Measurements from ENCODE around the gene GJC3. TPM values are rescaled to one million over a fixed set of nuclear protein-coding genes. Genes with fewer than 3 reads are reported as not detected.
"Not testable (repeated sequence)": the region's sequence is repeated elsewhere in the genome, so short reads cannot be mapped to it uniquely, and the experiment has no call there.

Gene GJC3
- total RNA-seq, 4 donors from 2014 or later, result not detected

- Histone ChIP-seq H3K36me3 (peaks cover 13 to 58% (median 39%) of the 10 kb centered on the region in 4 donors), H3K4me1 (no peaks in the 10 kb centered on the region), H3K27ac (replicated peaks in 1 of 4) (no peak overlapping the region), H3K4me3 (no peak overlapping the region), H3K9me3 (no peaks in the 10 kb centered on the region), H3K27me3 (no peaks in the 10 kb centered on the region)
- TF ChIP-seq EP300 (IDR thresholded peaks at IDR 0.05), result no peak
- TF ChIP-seq POLR2A (IDR thresholded peaks at IDR 0.05; ENCODE audit: low read depth), result no peak
- no peak for TF ChIP-seq POLR2AphosphoS5 (IDR thresholded peaks at IDR 0.05)
- TF ChIP-seq CTCF (IDR thresholded peaks at IDR 0.05), result no peak
- intact Hi-C loops (cut with DNase I), result no loop called here
- no peak for DNase-seq (ENCODE audit: extremely low spot score)
These were observed 34.7 kb downstream of the GJC3 start for GRCh38 chr7:99894738-99895137.

- intact Hi-C loops (cut with DNase I), result no loop called here
- H3K4me3 ChIP-seq, result no peak overlapping the region
- H3K4me1 ChIP-seq, result no peaks in the 10 kb centered on the region
- H3K27ac ChIP-seq (replicated peaks in 1 of 4), result no peak overlapping the region
- H3K27me3 ChIP-seq, result no peaks in the 10 kb centered on the region
- TF ChIP-seq EP300 (IDR thresholded peaks at IDR 0.05) (no peak), CTCF (IDR thresholded peaks at IDR 0.05) (no peak), POLR2AphosphoS5 (IDR thresholded peaks at IDR 0.05) (no peak)
- no peaks in the 10 kb centered on the region for H3K9me3 ChIP-seq
- H3K36me3 ChIP-seq, result peaks cover 13 to 51% (median 39%) of the 10 kb centered on the region in 4 donors
- no peak for DNase-seq (ENCODE audit: extremely low spot score)
- WGBS, result 86% methylated on average over 5 of the region's 5 CpGs
These were observed 36.1 kb downstream of the GJC3 start for GRCh38 chr7:99893280-99893679.

- H3K4me3 ChIP-seq; intact Hi-C loops (cut with DNase I); H3K4me1 ChIP-seq; H3K27ac ChIP-seq (replicated peaks in 1 of 4); H3K9me3 ChIP-seq; H3K27me3 ChIP-seq; DNase-seq (ENCODE audit: extremely low spot score): not testable (repeated sequence)
- 89% methylated on average over 2 of the region's 2 CpGs for WGBS
- H3K36me3 ChIP-seq, result peaks cover 13 to 43% (median 36%) of the 10 kb centered on the region in 4 donors
These were observed 39.1 kb downstream of the GJC3 start for GRCh38 chr7:99890348-99890747.

GRCh38 chr7:99888366-99888765 lies 41.1 kb downstream of the GJC3 start:
- H3K27ac ChIP-seq (replicated peaks in 1 of 4); DNase-seq (ENCODE audit: extremely low spot score); H3K4me1 ChIP-seq; H3K27me3 ChIP-seq; H3K9me3 ChIP-seq; intact Hi-C loops (cut with DNase I); H3K4me3 ChIP-seq: not testable (repeated sequence)
- H3K36me3 ChIP-seq, result peaks cover 13 to 43% (median 36%) of the 10 kb centered on the region in 4 donors
- WGBS, result no CpG with 5 or more reads among the region's 29 CpGs

GRCh38 chr7:99881370-99881769 lies 48.0 kb downstream of the GJC3 start:
- DNase-seq (ENCODE audit: extremely low spot score), result no peak
- Histone ChIP-seq H3K4me3 (no peak overlapping the region), H3K36me3 (no peaks in the 10 kb centered on the region), H3K27me3 (no peaks in the 10 kb centered on the region), H3K9me3 (no peaks in the 10 kb centered on the region), H3K27ac (replicated peaks in 1 of 4) (no peak overlapping the region), H3K4me1 (no peaks in the 10 kb centered on the region)
- 78% methylated on average over 4 of the region's 4 CpGs for WGBS
- TF ChIP-seq CTCF (IDR thresholded peaks at IDR 0.05) (no peak), POLR2AphosphoS5 (IDR thresholded peaks at IDR 0.05) (no peak), EP300 (IDR thresholded peaks at IDR 0.05) (no peak), POLR2A (IDR thresholded peaks at IDR 0.05; ENCODE audit: low read depth) (no peak)
- intact Hi-C loops (cut with DNase I), result no loop called here

GRCh38 chr7:99876933-99877332 lies 52.5 kb downstream of the GJC3 start, which contains the start of gene OR2AE1:
TSS of gene OR2AE1 (minus strand) at chr7:99877033. CDS start at chr7:99877033, 0 bp downstream.
- intact Hi-C loops (cut with DNase I), result no loop called here
- H3K4me3 ChIP-seq, result no peak within 1 kb of the TSS
- H3K36me3 ChIP-seq, result no peaks in the 10 kb centered on the region
- no peaks in the 10 kb centered on the region for H3K27me3 ChIP-seq
- no peak for DNase-seq (ENCODE audit: extremely low spot score)
- H3K9me3 ChIP-seq, result no peaks in the 10 kb centered on the region
- H3K27ac ChIP-seq (replicated peaks in 1 of 4), result no peak within 1 kb of the TSS
- no peak for TF ChIP-seq EP300 (IDR thresholded peaks at IDR 0.05)
- TF ChIP-seq POLR2A (IDR thresholded peaks at IDR 0.05; ENCODE audit: low read depth), result no peak
- no peak for TF ChIP-seq CTCF (IDR thresholded peaks at IDR 0.05)
- TF ChIP-seq POLR2AphosphoS5 (IDR thresholded peaks at IDR 0.05), result no peak
- 90% methylated on average over 3 of the region's 3 CpGs for WGBS
- no peaks in the 10 kb centered on the region for H3K4me1 ChIP-seq
